Pulmonary artery endothelial cell (primary cell): ENCODE results near the gene ZNF469. TPM values are rescaled to one million over a fixed set of nuclear protein-coding genes. Genes with fewer than 3 reads are reported as not detected.

Experiments used
- DNase-seq: peaks from one replicate; pipeline ENCODE4 v3.0.0-alpha.2; 2011; ENCODE audit warnings: low read depth, low spot score
- total RNA-seq: library from RNA; depleted of rRNA; stranded (reverse); fragments of >200 nt; gene quantifications from 2 replicates; pipeline ENCODE4 v1.2.3, GENCODE V29; 2014

The ZNF469 gene
- total RNA-seq, 1 donor from 2014 or later, result 1.3 TPM

- DNase-seq, result no peak
Observed at GRCh38 chr16:88390735-88391134, 8.0 kb downstream of the ZNF469 start.

DNA sequence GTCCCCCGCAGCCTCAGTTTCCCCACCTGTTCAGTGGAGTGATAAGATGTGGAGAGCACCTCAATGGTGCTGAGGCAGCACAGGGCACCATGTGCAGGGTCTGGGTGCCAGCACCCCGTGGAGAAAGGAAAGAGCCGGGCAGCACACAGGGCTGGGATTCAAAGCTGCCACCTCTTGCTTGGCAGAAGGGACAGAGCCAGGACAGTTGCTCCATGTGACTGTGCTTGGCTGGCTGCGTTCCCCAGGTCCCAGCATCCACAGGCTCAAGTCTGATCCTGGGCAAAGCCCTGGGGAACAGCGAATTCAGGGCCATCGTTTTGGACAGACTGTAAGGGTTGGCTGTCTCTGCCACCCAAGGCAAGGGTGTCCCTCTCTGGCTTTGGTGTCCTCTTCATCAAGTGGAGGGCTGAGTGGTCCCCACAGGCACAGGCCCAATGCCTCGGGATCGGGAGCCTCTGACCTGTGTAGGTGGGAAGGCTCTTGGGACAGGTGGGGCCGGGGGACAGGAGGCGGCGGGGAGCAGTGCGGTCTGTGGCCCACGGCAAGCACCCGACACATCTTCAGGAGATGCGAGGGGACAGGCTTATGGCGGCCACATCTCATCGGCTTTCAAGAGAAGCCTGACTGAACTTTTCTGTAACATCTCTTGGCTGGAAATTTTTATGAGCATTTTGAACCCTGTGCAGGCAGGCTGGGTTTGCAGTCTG, 8.5 kb downstream of the ZNF469 start:
- DNase-seq, result no peak

DNA sequence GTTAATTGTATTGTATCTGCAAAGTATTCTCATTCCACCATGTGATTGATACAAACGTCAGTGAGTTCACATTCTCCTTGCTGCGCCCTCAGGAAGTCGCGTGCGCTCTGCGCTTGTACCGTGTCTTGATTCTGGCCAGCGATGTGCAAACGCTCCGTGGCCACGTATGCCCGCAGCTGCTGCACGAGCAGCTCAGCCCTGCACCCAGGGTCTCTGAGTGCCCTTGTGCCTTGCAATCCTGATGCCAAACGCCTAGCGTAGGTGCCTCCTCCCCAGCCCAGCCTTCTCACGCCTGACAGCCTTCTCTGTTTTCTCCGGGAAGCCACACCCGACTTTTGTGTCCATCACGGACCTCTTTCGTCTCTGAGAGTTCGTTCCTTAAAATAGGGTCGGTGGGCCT, 9.4 kb downstream of the ZNF469 start:
- no peak for DNase-seq

DNA sequence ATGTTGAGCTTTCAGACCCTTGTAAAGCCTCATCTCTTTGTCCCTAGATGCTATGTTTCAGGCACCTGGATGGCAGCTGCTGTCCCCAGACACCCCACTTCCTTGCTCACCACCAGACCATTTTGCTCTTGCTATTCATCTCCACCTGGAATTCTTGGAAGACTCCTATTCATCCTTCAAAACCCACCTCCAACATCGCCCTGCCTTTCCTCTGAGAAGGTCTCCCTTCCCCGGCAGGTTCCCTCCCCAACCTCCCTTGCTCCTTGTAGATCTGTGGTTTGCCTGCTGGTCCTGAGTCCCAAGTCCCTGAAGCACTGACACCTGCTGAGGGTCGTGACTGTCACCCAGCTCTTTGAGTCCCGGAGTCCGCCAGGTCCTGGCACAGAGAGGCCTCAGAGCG, 9.9 kb downstream of the ZNF469 start:
- DNase-seq, result no peak

DNA sequence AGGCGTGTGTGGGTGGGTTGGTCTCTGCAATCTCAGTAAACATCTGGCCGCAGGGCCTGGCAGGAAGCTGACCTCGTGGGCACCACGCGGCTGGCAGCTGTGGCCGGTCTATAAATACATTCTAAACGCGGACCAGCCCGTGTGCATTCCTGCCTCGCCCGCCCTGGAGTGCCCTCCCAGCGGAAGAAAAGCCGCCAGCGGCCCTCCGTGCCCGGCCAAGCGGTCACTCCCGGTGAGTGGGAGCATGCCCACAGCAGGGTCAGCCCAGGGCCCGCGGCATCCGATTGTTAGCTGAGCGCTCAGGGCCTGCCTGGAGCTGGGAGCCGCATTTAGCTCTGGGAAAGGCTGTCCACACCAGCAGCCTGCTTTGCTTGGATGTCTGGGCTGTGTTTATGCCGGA, 10.3 kb downstream of the ZNF469 start:
- DNase-seq, result no peak

DNA sequence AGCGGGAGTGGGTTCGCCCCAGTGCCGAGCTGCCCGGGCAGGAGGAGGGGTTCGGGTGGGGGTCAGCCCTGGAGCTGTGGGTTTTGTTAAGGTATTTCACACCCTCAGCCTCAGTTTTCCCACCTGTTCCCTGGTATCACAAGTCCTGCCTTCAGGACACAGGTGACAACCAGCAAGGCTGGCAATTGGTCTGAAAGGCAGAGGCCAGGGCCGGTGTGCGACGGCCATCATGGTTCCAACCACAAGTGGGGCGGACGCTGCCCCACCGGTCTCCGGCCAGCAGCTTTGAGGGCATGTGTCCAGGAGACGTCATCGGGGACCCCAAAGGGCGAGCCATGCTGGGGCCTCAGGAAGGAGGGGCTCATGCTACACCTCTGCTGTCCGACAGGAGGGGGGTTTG, 10.8 kb downstream of the ZNF469 start:
- DNase-seq, result no peak

GRCh38 chr16:88394426-88394825, 11.7 kb downstream of the ZNF469 start:
- no peak for DNase-seq

DNA sequence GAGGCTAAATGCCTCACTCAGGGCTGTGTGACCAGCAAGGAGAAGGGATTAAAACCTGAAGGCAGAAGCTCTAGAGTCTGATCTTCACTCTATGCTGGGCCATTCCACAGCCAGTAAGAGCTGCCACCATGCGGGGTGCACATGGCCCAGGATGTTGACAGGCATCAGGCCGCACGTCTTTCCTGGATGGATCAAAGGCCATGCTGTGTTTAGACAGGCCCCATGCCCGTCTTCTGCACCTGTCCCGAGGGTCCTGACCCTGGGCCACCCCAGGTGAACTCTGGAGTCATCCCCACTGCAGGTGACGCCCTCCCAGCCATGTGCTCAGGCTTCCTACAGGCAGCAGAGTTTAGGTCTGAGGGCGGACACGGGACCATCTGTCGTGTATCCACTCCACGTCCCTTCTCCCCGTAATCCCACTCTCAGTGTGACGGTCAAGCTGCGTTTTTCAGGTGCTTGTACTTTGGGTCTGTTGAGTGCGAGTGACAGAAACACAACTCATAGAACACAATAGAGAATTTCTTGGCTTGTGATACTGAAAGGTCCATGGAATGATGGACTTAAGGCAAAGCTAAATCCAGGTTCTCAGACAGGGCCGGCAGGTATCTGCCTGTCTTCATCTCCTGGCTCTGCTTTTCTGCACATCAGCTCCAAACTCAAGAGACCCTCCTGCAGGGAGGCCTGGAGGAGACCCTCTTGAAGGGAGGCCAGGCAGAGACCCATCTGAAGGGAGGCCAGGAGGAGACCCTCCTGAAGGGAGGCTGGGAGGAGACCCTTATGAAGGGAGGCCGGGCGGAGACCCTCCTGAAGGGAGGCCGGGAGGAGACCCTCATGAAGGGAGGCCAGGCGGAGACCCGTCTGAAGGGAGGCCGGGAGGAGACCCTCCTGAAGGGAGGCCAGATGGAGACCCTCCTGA, 13.2 kb downstream of the ZNF469 start:
- no peak for DNase-seq

- no peak for DNase-seq
Observed at GRCh38 chr16:88398170-88398873, 15.6 kb downstream of the ZNF469 start.

DNA sequence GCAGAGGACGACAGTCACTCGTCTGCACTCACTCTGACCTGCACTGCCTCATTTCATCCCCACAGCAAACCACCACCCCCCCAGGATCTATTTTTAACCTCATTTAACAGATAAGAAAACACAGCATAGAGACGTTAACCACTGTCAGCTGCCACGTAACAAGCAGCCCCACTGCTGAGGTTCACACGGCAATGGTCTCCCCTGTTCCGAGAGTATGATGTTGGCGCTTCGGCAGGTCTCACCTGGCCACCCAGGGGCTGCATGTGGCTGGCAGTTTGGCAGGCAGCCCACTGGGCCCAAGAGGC, 16.1 kb downstream of the ZNF469 start:
- no peak for DNase-seq

GRCh38 chr16:88400186-88400585, 17.4 kb downstream of the ZNF469 start:
- DNase-seq, result no peak

DNA sequence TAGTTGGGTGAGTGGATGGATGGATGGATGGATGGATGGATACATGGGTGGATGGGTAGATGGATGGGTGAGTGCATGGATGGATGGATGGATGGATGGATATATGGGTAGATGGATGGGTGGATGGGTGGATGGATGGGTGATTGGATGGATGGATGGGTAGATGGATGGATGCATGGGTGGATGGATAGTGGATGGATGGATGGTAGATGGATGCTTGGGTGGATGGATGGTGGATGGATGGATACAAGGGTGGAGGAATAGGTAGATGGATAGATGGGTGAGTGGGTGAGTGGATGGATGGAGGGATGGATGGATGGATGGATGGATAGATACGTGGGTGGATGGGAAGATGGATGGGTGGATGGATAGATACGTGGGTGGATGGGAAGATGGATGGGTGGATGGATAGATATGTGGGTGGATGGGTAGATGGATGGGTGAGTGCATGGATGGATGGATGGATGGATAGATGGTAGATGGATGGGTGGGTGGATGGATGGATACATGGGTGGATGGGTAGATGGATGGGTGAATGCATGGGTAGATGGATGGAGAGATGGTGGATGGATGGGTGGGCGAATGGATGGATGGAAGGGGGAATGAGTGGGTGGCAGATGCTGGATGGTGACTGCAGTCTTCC, 19.0 kb downstream of the ZNF469 start:
- DNase-seq, result no peak

DNA sequence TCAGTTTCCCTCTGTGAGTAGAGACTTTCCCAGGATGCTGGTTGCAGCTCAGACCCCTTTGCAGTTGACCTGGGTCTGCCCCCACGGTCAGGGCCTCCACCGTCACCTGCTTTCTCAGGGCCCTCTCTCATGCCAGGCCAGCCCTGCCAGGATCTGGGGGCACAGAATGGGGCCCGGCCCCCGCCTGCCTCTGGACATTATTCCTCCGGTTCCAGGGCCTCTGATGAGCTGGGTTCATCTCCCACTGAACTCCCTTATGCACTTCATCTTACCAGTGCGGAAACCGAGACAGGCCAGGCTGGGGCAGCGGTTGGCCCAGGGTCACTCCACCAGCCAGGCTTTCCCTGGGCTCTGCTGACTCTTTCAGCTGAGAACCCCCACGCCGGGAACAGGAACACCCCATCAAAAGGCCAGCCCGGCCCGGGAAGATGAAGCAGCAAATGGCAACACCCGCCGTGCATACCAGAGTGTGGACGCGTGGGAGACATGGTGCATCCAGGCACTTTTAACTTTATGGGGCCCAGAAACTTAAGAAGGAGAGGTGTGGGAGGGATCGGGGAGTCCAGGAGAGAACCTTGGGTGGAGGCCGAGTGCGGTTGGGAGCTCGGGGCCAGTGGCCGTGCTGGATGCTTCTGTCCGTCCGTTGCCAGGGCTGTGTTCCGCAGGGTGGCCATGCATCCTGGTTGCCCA, 19.9 kb downstream of the ZNF469 start:
- no peak for DNase-seq

DNA sequence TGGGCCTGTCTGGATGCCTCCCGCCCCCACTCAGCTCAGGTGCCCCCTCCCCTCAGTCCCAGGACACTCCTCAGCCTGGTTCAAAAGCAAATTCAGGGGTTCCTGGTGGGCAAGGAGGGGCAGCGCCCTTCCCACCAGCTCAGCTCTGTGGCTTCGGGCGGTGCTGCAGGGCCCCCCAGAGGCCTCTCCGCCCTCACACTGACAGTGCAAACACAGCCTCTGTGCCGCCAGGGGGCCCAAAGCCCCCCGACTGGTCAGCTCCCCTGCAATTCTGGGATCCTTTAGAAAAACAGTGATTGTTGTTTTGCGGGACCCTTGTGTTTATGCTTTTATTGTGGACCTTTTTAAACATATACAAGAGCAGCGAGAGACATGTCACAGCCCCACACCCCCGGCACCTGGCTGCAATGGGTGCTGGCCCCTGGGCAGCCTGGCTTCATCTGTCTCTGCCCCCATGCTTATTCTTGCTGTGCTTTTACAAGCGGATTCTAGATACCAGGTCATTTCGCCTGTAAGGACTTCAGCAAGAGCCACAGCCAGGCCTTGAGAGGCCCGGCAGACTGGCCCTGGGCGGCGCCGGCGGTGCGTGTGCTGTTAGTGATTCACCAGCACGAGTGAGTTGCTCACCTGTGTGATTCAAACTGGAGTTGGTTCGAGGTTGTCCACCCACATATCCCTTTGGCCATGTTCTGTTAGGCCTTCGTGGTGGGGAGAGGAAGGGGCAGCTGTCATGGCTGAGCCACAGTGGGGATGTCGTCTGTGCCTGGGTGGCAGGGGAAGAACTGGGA, 21.2 kb downstream of the ZNF469 start:
- DNase-seq, result no peak

- no peak for DNase-seq
Observed at GRCh38 chr16:88404769-88405168, 22.0 kb downstream of the ZNF469 start.

GRCh38 chr16:88405216-88406060, 22.7 kb downstream of the ZNF469 start:
- no peak for DNase-seq

DNA sequence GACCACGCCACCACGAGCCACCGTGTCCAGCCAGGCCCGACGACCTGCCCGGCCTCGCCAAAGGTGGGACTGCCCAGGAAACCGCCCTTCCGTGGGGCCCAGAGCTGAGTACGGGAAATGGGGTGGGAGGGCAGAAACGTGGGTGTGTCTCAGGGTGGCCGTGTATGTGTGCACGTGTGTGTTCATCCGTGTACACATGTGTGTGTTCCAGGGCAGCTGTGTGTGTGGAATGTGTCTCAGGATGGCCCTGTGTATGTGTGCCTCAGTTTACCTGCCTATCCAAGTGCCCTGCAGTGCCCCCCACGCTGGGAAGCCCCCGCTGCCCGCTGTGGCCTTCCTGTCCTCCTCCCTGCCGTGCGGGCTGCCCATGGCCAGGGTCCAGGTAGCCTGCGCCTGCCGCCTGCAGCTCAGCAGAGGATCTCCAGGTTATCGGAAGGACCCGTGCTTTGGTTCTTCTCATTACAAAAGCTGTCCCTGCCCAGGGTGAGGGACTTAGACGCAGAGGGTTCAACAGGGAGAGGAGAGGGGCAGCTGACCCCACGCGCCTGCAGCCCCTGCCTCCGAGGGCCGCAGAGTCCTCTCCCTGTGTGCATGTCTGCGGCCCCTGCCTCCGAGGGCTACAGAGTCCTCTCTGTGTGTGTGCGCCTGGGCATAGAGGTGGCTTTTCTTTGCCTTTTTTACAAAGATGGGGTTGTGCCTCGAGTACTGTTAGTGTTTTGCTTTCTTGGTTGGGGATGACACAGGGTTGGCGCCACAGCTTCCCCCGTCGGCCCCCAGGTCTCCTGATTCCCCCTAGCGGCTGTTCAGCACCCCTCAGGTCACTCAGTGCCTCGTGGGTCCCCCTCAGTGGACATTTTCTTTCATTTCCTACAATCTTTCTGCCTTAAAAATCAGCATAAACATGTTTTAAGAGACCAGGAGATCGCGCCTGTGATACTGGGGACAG, 23.6 kb downstream of the ZNF469 start:
- no peak for DNase-seq

DNA sequence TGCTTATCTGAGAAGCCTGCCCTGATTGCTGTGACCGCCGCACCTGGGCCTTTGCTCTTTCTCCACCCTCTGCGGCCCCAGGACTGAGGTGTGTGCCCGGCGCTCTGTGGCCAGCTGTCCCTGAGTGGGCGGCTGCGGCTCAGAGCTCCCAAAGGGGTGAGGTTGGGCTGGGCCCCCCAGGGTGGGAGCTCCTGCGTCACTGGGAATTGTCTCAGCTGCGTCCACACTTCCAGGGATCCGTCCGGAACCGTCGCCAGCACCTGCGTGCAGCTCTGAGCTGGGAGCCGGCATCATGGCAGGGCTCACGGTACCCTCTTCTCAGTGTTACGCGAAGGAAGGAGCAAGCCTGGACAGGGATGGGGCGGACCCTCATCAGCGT, 24.3 kb downstream of the ZNF469 start:
- no peak for DNase-seq
